Colonic mucosa (tissue), 4 donors: ENCODE measurements around the gene C1QB. TPM values are rescaled to one million over a fixed set of nuclear protein-coding genes. Genes with fewer than 3 reads are reported as not detected.
A peak's percentile ranks its signal among the peaks of the same experiment; 100 is the strongest.
"Not testable (repeated sequence)": the region's sequence is repeated elsewhere in the genome, so short reads cannot be mapped to it uniquely, and the experiment has no call there.

ENCODE experiments used
- DNase-seq: peaks from one replicate; pipeline ENCODE4 v3.0.0-alpha.2; 2020
- H3K27ac ChIP-seq: fragments of 200-600 bp; one replicate; pipeline ENCODE4 v1.8.0; 2021
- H3K27me3 ChIP-seq: fragments of 200-600 bp; one replicate; pipeline ENCODE4 v1.8.0; 2021
- H3K36me3 ChIP-seq: fragments of 200-600 bp; one replicate; pipeline ENCODE4 v1.8.0; 2021
- H3K4me1 ChIP-seq: fragments of 200-600 bp; one replicate; pipeline ENCODE4 v1.8.0; 2021; ENCODE audit warnings: mild to moderate bottlenecking
- H3K4me3 ChIP-seq: fragments of 200-600 bp; one replicate; pipeline ENCODE4 v1.8.0; 2021
- H3K9ac ChIP-seq, 2 donors: one replicate each; pipeline ENCODE4 v1.7.0; 2013; ENCODE audit warnings: control low read depth in 2 of 2, low read depth in 2 of 2, low read length in 2 of 2
- H3K9me3 ChIP-seq: fragments of 200-600 bp; one replicate; pipeline ENCODE4 v1.8.0; 2021
- CTCF ChIP-seq: fragments of 200-600 bp; IDR thresholded peaks from one replicate; pipeline ENCODE4 v1.8.0; 2022; ENCODE audit warnings: antibody characterized with exemption, mild to moderate bottlenecking
- intact Hi-C: fragments of 100-400 bp; cut with DNase I; formaldehyde crosslinking; loops from one replicate; pipeline ENCODE4 v1.14.1; 2022
- total RNA-seq, 2 donors: library from RNA; stranded (reverse); fragmentation: NEBNext Ultra II Directional in 1 of 2; extraction: Animal tissue kit (Norgen Biotek cat#: 25700) in 1 of 2; gene quantifications; one replicate each; pipeline ENCODE4 v1.2.1, GENCODE V29; 2021
- donor health status: healthy.
- donor health status: DM: no; HTN: no; CAD: no.
- donor health status: DM: no; HTN: no; CAD: no.

C1QB gene
- total RNA-seq, 2 donors from 2014 or later, result 44.6 to 72.5 TPM

- Histone ChIP-seq H3K4me3 (no peak overlapping the region), H3K9ac (no peak overlapping the region), H3K4me1 (no peaks in the 10 kb centered on the region), H3K9me3 (no peaks in the 10 kb centered on the region), H3K27me3 (no peaks in the 10 kb centered on the region), H3K27ac (no peak overlapping the region), H3K36me3 (no peaks in the 10 kb centered on the region)
- DNase-seq, result no peak
- intact Hi-C loops, result loop anchor here (10.0 kb wide), 1 partner anchor 302 kb away; no protein-coding TSS in a partner anchor
- no peak for TF ChIP-seq CTCF
These were observed 10.0 kb downstream of the C1QB start for GRCh38 chr1:22662986-22663408.

- Histone ChIP-seq H3K27me3 (no peaks in the 10 kb centered on the region), H3K9me3 (no peaks in the 10 kb centered on the region)
- no peak for DNase-seq
These were observed 12.7 kb downstream of the C1QB start for GRCh38 chr1:22665752-22666151.

GRCh38 chr1:22666412-22666811, 13.4 kb downstream of the C1QB start:
- Histone ChIP-seq H3K4me3 (no peak overlapping the region), H3K9me3 (no peaks in the 10 kb centered on the region), H3K36me3 (no peaks in the 10 kb centered on the region), H3K9ac (no peak overlapping the region), H3K4me1 (no peaks in the 10 kb centered on the region), H3K27ac (no peak overlapping the region), H3K27me3 (no peaks in the 10 kb centered on the region)
- DNase-seq, result no peak
- intact Hi-C loops, result loop anchor here (10.0 kb wide), 1 partner anchor 298 kb away; no protein-coding TSS in a partner anchor
- TF ChIP-seq CTCF, result no peak

More at GRCh38 chr1:22665752-22666151, 12.7 kb downstream of the C1QB start:
- no peaks in the 10 kb centered on the region for H3K36me3 ChIP-seq
- H3K27ac ChIP-seq, result no peak overlapping the region
- TF ChIP-seq CTCF, result peak; percentile 39
- peak overlapping the region in 1 of 2 donors; percentile 35 for H3K9ac ChIP-seq
- intact Hi-C loops, result loop anchor here (10.0 kb wide), 1 partner anchor 299 kb away; no protein-coding TSS in a partner anchor
- H3K4me1 ChIP-seq, result no peaks in the 10 kb centered on the region
- no peak overlapping the region for H3K4me3 ChIP-seq

GRCh38 chr1:22668840-22669239, 15.8 kb downstream of the C1QB start:
- not testable (repeated sequence) for H3K4me1 ChIP-seq, H3K27me3 ChIP-seq, H3K9ac ChIP-seq, H3K9me3 ChIP-seq, H3K4me3 ChIP-seq, H3K36me3 ChIP-seq, H3K27ac ChIP-seq, DNase-seq
- intact Hi-C loops, result loop anchor here (10.0 kb wide), 1 partner anchor 296 kb away; no protein-coding TSS in a partner anchor

- Histone ChIP-seq H3K9ac (no peak overlapping the region), H3K9me3 (no peaks in the 10 kb centered on the region), H3K27ac (no peak overlapping the region), H3K4me1 (no peaks in the 10 kb centered on the region), H3K4me3 (no peak overlapping the region), H3K36me3 (no peaks in the 10 kb centered on the region), H3K27me3 (no peaks in the 10 kb centered on the region)
- no peak for DNase-seq
- TF ChIP-seq CTCF, result no peak
- intact Hi-C loops, result loop anchor here (10.0 kb wide), 1 partner anchor 194 kb away; no protein-coding TSS in a partner anchor
These were observed 17.4 kb downstream of the C1QB start for GRCh38 chr1:22670352-22670975.

GRCh38 chr1:22671999-22672398, 19.0 kb downstream of the C1QB start:
- Histone ChIP-seq H3K36me3 (no peaks in the 10 kb centered on the region), H3K9ac (no peak overlapping the region), H3K27me3 (no peaks in the 10 kb centered on the region), H3K4me3 (no peak overlapping the region), H3K9me3 (no peaks in the 10 kb centered on the region), H3K4me1 (peaks cover under 1% of the 10 kb centered on the region), H3K27ac (no peak overlapping the region)
- DNase-seq, result no peak
- no peak for TF ChIP-seq CTCF
- intact Hi-C loops, result loop anchor here (10.0 kb wide), 1 partner anchor 193 kb away; no protein-coding TSS in a partner anchor
